Measurements from ENCODE around the gene PTRH1. TPM values are rescaled to one million over a fixed set of nuclear protein-coding genes. Genes with fewer than 3 reads are reported as not detected.

PTRH1 gene
- total RNA-seq, 1 experiment from 2014 or later, result 21.8 TPM

- Histone ChIP-seq H3K27me3 (ENCODE audit: insufficient read depth, low read length) (no peaks in the 10 kb centered on the region), H3K36me3 (ENCODE audit: control insufficient read depth in 1 of 2, insufficient read depth in 2 of 2, low read length in 2 of 2) (peaks cover 0 to 4% of the 10 kb centered on the region in 2 experiments; a peak in 1 of 4 replicates), H4K20me1 (ENCODE audit: insufficient read depth) (no peaks in the 10 kb centered on the region), H3K9ac (ENCODE audit: low read length) (peak overlapping the region; percentile 93), H3K4me1 (ENCODE audit: control insufficient read depth in 1 of 2, insufficient read depth in 2 of 2, low read length in 2 of 2) (peaks cover 10 to 17% of the 10 kb centered on the region in 2 experiments), H3K9me3 (ENCODE audit: control insufficient read depth in 1 of 2, insufficient read depth in 1 of 2, low read depth in 1 of 2, low read length in 2 of 2) (no peaks in the 10 kb centered on the region), H2AFZ (ENCODE audit: low read depth, low read length, poor library complexity, severe bottlenecking) (no peak overlapping the region), H3K79me2 (ENCODE audit: insufficient read depth, low read length) (peaks cover 13% of the 10 kb centered on the region), H3K27ac (ENCODE audit: low read depth, low read length) (peak overlapping the region; percentile 82), H3K4me2 (ENCODE audit: low read length) (peak overlapping the region; percentile 91), H3K9me2 (ENCODE audit: insufficient read depth) (no peaks in the 10 kb centered on the region), H3K4me3 (replicated peaks in 1 of 2; ENCODE audit: low read depth in 1 of 2, low read length in 2 of 2) (peak overlapping the region; percentile 90 to 92)
- ChIA-PET CTCF (interaction anchor here (1.5 kb wide), 1 partner anchor 20 kb away, joined by 12 read pairs; the partner anchor contains the start of gene TOR2A), POLR2A (interaction anchor here (0.6 to 1.2 kb wide), 2 partner anchors 20 to 26 kb away, joined by 3 read pairs; no protein-coding TSS in a partner anchor), RAD21 (ENCODE audit: low non-redundant PET in 1 of 2, low total read pairs in 2 of 2, uncharacterized antibody in 2 of 2, unreplicated experiment in 2 of 2) (interaction anchor here in 1 of 2 experiments (1.2 kb wide), 1 partner anchor 20 kb away, joined by 4 read pairs; the partner anchor contains the start of gene TOR2A)
- TF ChIP-seq CBX3 (IDR thresholded peaks at IDR 0.05; ENCODE audit: low read depth) (no peak), FOSL1 (IDR thresholded peaks at IDR 0.05; ENCODE audit: low read depth) (no peak), ELF1 (IDR thresholded peaks at IDR 0.05; ENCODE audit: borderline replicate concordance, low read depth) (no peak), POLR2AphosphoS5 (IDR thresholded peaks at IDR 0.05; ENCODE audit: low read depth, low read length) (no peak), CTCF (IDR thresholded peaks at IDR 0.05 in 2 of 3, conservative IDR thresholded peaks at IDR 0.05 in 1 of 3; ENCODE audit: borderline replicate concordance in 1 of 3, insufficient read depth in 1 of 3, low read depth in 2 of 3, low read length in 2 of 3) (no peak), CEBPB (IDR thresholded peaks at IDR 0.05; ENCODE audit: low read depth) (no peak), TCF7L2 (IDR thresholded peaks at IDR 0.05; ENCODE audit: borderline replicate concordance, extremely low read depth, insufficient read depth, insufficient read length) (no peak), EZH2phosphoT487 (IDR thresholded peaks at IDR 0.05; ENCODE audit: borderline replicate concordance) (no peak), JUND (IDR thresholded peaks at IDR 0.05) (no peak), RAD21 (IDR thresholded peaks at IDR 0.05; ENCODE audit: low read depth) (no peak), ZNF274 (IDR thresholded peaks at IDR 0.05; ENCODE audit: low read depth, low read length) (no peak), POLR2A (IDR thresholded peaks at IDR 0.05; ENCODE audit: borderline replicate concordance, extremely low read depth, insufficient read depth, insufficient read length) (no peak), MAX (IDR thresholded peaks at IDR 0.05) (no peak), SRF (IDR thresholded peaks at IDR 0.05; ENCODE audit: low read depth) (no peak), EZH2 (IDR thresholded peaks at IDR 0.05) (no peak), SP1 (IDR thresholded peaks at IDR 0.05; ENCODE audit: low read depth) (no peak), YY1 (IDR thresholded peaks at IDR 0.05; ENCODE audit: extremely low read depth, insufficient replicate concordance, low read depth, low read length) (no peak)
- BruUV-seq (replicated peaks), result TSS peak; percentile 69
- peak; percentile 18 for ATAC-seq
- intact Hi-C loops (cut with micrococcal nuclease), result no loop called here
- DNase-seq (ENCODE audit: low read depth, low spot score), result no peak
Observed at GRCh38 chr9:127714951-127715469, 453 bp downstream of the PTRH1 start.
